GM19372 (cell line): ENCODE measurements around the gene PITRM1.

ENCODE experiments used
- ATAC-seq: cut with Tn5 transposase; IDR thresholded peaks from one replicate; pipeline ENCODE4 v1.9.1; 2021; ENCODE audit warnings: mild to moderate bottlenecking, low read depth, moderate library complexity; ENCODE audit not compliant: unreplicated experiment

The PITRM1 gene

DNA sequence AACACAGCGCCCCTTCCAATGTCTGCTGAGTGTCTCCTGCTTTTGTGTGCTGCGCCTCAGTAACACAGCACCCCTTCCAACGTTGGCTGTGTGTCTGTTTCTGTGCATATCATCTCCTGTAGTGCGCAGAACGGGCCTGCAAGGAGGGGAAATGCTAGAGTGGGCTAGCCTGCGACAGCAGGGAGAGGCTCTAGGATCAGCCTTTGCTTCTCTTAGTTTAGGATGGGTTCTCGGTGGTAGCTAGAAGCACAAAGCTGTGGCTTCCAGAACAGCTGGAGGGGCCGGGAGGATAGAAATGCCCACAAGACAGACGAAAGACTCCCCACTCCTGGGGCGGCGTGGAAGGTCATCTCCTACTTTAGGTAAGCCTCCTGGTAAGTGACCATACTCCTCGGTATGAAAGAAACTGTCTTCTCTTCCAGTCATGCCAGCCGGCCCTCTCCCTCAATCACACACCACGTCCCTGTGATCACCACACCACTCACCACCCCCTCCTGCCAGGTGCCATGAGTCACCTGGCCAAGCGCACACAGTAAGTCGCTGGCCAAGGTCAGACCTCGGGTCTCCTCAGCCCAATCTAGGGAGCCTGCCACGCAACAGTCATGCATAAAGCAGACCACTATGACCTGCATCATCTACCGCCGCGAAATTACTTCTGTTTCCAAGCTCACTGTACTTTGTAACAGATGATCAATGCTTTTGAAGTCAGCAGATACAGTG is 4.8 kb downstream of the PITRM1 start:
- no peak for ATAC-seq

DNA sequence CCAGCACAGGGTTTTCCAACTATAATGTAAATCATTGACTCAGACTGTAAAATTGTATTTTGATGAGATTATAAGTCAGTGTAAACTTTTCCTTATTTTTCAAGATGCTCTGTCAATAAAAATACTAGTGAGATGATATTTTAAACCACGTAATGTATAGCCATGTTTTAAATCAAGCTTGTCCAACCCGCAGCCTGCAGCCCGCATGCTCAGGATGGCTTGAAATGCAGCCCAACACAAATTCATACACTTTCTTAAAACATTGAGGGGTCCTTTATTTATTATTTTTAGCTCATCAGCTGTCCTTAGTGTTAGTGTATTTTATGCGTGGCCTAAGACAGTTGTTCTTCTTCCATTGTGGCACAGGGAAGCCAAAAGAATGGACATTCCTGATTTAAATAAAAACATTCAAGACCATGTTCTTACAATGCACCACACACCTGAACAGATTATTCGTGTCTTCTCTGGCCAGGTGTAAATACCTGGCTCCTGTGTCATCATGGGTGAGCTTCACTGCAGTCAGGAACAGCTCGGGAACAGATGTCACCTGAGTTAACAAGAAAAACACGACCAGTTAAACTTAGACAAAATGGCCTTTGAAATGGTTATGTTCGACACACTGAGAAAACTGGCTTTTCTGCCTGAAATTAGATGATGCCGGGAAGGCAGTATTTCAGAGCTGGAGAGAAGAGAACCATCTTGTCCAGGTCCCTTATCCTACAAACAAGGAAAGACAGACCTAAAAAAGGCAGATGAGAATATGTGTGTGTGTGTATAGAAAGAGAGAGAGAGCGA is 5.9 kb downstream of the PITRM1 start:
- no peak for ATAC-seq

DNA sequence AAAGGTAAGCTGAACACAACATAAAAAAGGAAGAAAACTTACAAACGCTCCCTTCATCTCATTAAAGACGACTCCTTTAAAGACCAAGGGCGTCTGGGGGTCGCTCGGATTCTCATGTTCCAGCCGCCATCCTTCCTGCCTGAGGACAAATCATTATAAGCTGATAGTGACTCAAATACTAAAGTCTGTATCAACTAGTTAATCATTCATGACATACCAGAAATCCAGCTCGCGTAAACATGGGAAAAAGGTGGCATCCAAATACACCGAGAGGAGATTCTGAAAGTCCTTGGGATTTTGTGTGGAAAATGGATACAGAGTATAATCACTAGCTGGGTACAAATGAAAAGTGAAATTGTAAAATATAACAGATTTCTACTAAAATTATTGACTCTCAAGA is 7.4 kb downstream of the PITRM1 start:
- ATAC-seq = no peak

DNA sequence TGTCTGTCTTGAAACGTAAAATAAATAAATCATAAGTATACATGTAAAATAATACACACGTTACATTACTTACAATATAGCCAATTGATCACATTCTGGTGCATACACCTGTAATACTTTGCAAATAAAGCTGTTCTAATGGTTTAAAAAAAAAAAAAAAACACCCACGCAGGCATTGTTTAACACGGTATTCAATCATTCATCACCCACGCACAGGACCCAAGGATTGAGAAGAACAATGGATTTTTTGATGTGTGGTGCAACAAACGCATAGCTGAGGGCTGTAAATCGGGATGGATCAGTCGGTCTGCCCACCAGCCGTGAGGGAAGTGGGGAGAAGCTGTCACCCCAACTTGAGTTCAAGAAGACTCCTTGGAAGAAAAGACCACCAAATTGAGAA is 8.7 kb downstream of the PITRM1 start:
- ATAC-seq = no peak

DNA sequence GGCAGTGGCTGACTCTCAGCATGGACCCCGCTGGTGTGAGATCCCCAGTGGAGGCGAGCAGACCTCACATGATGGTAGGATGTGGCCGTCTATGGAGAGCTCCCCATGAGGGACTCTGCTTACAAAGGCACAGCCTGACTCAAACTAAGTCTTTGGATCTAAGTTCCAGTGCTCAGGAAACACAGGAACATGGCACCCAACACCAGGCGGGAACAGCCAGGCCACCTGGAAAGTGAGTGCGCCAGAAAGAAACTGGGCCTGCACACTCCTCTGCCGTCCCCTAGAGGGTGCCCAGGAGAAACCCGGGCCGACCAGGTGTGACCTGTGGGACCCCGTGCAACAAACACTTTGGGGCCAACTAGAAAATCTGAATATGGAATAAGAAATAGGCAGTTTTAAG is 10.0 kb downstream of the PITRM1 start:
- ATAC-seq = no peak

DNA sequence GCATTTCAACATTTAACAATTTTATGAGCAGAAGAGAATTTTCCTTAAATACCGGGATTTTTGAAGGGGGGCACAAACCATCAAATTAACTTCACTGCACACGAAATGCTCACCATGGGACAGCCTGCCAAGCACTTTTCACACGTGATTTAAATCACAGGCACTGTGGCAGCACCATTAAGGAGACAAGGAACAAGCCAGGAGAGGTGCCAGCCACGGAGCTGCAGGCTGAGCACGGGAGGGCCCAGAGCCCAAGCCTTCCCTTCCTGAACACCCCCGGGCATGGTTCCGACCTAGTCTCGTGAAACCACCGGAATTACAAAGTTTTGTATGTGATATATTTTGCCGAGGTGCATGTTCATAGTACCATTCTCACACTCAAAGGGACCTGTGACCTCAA is 13.4 kb downstream of the PITRM1 start:
- ATAC-seq = no peak

DNA sequence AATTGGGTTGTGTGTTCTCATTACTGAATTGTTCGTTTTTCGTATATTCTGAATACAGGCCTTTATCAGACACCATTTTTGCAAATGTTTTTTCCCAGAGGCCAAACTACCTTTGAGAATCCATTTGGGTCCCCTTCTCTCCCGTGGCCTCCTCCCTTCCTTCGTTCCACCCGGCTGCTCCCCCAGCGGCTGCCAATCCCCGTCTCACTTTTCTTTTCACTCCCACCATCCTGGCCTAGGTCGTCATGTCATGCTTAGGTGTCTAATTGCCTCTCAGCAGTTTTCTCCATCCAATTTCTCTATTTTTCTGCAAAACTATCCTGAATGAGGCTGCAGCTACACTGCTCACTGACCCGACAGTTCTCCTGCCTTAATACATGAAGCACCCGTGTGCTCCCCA is 17.9 kb downstream of the PITRM1 start:
- ATAC-seq = no peak

DNA sequence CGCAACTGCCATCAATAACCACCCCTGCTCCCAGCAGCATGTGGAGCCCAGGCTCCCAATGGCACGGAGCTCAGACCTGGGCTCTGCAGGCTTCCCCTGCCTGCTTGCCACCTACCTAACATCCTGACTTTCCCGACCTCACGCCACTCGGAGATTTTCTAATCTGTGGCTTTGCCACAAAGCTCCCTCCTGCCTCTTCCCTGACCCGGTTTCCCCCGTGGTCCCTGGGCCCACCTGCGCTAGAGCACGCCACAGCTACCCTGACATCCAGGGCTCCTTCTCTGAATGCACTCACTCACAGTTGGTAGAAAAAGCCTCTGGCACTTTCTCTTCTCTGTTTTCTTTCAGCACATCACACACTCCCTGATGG is 20.0 kb downstream of the PITRM1 start:
- ATAC-seq = no peak

DNA sequence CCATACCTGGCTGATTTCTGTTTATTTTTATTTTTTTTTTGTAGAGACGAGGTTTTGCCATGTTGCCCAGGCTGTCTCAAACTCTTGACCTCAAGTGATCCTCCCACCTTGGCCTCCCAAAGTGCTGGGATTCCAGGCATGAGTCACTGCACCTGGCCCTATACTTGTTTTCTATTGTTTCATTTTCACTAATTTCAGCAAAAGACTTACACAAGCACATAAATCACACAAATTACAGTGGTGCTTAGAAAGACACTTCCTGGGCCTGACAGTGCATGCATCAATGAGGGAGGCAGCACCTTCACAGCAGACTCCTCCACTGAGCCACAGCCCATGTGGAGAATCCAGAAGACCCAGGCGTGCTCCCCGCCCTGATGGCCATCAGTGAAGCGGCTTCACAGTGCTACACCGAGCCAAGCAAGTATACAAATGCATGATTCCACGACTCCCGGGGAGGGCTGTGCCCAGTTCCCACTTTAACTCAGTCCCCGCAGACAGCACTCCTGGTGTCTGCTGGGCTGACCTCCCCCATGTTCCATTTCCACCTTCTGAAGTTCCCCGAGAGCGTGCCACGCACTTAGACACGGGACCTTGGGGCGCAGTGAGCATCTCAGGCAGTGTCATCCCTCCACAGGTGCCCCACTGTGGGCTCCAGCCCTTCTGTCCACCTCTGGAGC is 20.6 kb downstream of the PITRM1 start:
- ATAC-seq = no peak

DNA sequence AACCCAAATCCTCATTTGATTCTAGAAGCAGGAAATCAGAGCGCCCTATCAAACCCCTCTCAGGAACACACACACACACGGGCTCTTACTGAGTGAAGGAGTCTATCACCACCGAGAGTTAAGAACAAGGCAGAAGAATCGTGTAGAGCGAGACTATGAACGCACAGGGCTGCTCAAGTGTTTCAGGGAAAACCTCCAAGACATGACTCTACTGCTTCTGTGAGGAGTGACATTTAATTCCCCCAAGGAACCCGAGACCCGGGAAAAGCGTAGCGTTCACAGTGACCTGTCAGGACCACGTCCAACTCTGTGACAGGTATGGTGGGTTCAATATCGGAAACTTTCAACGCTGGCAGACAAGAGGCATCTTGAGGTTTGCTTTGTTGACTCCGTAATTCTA is 21.6 kb downstream of the PITRM1 start:
- no peak for ATAC-seq

DNA sequence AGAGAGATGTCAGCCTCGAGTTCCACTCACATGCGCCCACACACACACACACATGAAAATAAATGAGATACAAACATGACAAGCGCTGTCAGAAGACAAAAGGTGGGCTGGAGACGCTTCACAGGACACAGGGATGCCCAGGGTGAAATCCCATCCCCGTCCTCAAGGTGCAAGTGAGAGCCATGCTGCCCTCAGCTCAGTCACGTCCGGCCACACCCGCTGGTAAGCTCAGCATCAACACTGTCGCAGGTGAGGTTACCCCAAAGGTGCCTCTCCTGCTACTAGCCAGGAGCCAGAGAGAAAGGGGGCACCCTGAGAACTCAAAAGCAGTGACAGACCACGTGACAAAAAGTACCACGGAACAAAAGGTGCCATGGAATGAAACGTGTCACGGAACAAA is 22.2 kb downstream of the PITRM1 start:
- no peak for ATAC-seq

DNA sequence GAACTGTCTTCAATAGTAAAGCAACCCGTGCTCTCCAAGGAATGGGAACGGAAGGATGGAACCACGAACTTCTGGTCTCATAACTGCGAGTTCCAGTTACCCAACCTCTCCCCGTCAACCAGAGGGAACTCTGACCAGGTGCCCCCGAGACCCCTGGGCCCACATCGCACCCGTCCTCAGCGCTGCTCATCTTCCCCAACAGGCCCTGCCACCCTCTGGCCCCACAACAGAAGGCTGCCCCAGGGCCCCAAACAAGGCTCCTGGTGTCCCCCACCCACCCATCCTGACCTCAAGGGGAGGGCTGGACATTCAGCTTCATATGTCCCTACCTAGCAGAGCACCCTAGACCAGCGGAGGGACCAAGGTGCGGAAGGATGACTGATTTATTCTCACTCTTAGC is 22.7 kb downstream of the PITRM1 start:
- ATAC-seq = no peak

DNA sequence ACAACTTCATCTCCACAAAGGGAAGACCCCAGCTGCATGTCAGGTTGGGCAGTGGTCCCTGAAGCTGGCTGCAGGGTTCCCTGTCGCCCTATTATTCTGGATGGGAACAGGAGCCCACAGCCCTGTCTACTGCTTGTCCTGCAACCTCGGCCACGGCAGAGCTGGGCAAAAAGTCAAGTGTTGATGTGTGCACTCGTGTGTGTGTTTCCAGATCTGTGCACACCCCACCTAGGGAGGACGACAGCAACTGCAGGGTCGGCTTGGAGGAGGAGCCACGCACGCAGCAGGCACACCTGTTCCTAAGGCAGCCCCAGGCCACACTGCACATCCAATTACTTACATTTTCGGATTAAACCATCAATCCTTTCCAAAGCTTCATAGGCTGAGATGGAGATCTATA is 23.6 kb downstream of the PITRM1 start:
- ATAC-seq = no peak

DNA sequence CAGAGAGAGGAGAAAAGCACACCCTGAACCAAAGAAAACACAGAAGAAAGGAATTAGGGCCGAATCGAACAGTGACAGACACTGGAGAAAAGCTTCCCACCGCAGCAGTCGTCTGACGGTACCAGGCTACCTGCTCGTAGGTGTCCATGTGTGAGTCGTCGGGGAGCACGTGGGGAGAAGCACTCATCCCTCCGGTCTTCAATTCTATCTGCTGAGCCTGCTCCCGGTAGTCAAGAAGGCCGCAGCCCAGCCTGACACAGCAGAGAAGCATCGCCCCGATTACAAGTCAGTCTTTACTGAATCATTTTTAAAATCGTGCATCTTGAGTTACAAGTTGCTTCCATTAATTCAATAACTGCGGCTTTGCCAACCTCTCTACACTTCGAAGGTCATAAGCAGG is 24.5 kb downstream of the PITRM1 start:
- no peak for ATAC-seq

DNA sequence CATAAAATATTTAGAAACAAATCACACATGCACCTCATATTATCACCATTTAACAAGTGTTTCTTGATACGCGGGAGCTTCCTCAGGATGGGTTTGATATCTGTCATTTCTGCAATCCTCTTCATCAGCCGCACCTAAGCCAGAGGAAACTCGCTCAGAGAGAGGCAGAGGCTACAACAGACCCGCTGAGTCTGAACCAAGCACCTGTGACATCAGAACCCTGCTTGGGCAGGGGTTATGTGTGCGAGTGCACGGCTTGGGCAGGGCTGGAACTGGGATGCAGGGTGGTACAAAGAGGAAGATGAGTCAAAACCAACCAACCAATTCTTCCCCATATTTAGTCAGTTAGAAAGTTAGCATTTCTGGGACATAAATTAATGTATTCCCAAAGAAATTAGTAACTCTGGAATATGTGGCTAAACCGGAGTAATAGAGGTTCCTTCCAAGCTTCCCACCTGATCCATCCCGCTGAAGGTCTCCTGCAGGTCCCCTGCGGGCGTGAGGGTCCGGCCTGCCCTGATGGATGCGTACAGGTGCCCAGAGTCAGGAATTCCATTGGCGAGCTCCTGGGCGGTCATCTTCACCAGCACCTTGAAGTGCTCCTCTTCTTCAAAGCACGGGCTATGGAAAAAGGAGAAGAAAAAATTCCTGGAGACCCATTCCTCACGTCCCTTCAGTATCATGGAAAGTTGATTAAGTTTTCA is 25.3 kb downstream of the PITRM1 start:
- no peak for ATAC-seq

DNA sequence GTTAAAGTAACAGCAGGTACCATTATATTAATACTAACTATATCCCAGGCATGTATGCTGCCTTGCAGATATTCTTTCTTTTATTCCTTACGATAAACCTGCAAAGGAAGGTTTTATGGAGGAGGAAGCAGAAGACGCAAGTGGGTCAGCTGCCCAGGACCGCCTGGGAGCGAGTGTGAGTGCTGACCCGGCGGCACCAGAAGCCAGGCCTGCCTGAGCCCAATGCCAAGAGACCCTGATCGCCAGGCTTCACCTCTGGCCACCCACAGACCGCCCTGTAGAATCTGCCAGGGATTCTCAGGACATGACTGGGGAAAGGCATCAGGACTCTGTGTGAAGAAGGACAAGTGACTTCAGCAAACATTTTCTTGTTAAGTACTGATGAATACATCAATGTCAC is 26.3 kb downstream of the PITRM1 start:
- no peak for ATAC-seq

DNA sequence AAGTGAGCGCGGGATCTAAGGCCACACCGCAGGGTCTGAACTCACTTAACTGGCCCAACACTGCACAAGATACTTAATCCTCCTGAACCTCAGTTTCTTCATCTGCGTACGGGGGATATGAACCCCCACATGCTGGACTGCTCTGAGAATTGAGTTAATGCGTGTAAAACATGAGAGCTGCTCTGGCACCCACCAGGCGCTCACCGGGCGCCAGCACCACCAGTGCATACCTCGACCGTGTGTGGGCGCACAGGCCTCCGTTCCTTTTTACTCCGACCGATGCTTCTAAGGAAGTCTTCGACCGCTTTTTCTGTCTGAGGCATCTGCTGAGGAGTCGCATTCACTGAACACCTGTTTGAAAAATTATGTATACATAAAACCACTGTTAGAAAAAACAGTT is 27.2 kb downstream of the PITRM1 start:
- ATAC-seq = no peak

DNA sequence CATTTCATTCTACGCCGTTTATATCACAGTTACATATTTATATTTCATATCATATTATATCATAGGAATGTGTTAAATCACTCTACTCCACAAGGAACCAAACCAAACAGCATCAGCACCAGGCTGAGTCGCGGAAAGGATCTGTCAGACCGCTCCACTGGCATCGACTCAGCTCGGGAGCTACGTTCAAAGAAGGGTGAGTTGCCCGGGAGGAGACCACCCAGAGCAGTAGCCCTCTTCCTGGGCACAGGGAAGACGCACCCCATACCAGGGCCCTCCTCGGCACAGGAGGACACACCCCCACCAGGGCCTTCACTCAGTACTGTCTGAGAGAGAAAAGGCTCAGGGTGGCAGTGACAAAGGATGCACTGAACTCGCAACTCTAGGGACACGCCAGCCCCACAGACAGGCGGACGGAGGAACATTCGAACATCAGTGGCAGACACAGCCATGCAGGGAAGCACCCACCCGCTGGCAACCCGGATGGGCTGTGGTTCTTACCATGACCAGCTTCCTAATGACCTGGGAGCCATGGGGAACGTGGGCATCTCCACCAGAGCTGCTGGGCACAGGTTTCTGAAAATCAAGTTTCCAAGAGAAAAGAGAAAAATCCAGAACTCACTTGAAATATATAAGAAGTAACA is 28.7 kb downstream of the PITRM1 start:
- no peak for ATAC-seq

DNA sequence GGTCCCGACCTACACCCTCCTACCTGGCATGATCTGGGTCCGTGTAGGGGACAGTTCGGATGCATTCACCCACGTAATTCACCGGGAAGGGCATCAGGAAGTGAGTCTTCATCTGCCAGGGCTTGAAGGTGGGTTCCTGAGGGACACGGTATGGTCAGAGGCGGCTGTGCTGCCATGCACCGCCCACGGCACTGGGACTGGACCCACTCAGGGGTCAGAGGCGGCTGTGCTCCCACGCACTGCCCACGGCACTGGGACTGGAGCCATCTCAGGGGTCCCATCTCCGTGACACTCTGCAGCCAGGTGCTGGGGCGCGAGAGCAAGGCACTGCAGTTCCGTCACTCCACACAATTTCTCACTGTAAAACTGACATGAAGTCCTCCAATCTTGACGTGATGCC is 29.2 kb downstream of the PITRM1 start:
- ATAC-seq = no peak

DNA sequence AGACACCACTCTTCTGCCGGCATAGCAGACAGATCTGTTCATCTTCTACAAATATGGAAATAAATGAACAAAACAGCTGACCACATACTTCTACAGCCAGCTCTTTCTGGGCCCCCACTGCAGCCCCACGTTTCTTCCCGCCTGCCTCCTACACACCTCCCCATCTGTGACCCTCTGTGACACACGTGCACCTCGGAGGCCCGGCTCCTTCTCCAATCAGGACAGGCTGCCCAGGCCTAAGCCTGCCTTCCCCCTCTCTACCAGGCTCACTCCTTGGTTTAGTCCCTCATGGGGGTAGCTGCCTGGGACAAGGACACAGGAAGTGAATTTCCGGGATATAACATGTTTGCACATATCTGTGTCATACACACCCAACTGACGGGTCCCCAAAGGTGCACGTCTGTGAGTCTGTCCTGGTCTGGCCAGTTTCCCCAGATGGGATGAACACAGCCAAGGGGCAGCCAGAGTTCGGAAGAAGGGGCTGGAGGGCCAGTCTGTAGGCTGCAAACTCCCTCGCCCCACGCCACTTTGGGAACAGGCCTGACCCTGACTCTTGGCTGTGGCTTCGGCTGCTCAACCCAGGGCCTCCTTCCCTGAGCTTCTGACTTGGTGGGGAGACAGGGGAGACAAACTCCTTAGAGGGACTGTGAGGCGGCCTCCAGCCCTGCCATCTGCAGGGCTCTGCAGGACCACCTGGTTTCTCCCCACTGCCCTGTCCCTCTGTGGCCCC is 30.3 kb downstream of the PITRM1 start:
- no peak for ATAC-seq
